H54 (cell line): Measurements from ENCODE around the gene NKD1.

ENCODE experiments used
- DNase-seq: peaks from one replicate; pipeline ENCODE4 v3.0.0; 2011; ENCODE audit warnings: low spot score, mixed read lengths; ENCODE audit not compliant: insufficient read length
- FAIRE-seq: peaks from 3 replicates; lab custom pipeline; 2011; peaks lifted over from hg19 to GRCh38; lab: Jason Lieb, UNC
- POLR2A ChIP-seq: IDR thresholded peaks from 2 replicates; pipeline ENCODE4 v1.6.1; 2011; ENCODE audit warnings: low read depth, mild to moderate bottlenecking, low read length

Gene NKD1

GRCh38 chr16:50507397-50507796, 40.8 kb upstream of the NKD1 start:
- no peak for TF ChIP-seq POLR2A
- no peak for FAIRE-seq
- DNase-seq: no peak

GRCh38 chr16:50509521-50510341, 38.5 kb upstream of the NKD1 start:
- FAIRE-seq (no peak), DNase-seq (no peak)
- no peak for TF ChIP-seq POLR2A

GRCh38 chr16:50515218-50515617, 33.0 kb upstream of the NKD1 start:
- no peak for FAIRE-seq

GRCh38 chr16:50516401-50516800, 31.8 kb upstream of the NKD1 start:
- FAIRE-seq: no peak
- no peak for DNase-seq
- no peak for TF ChIP-seq POLR2A

More at GRCh38 chr16:50515218-50515617, 33.0 kb upstream of the NKD1 start:
- DNase-seq: no peak
- no peak for TF ChIP-seq POLR2A

- DNase-seq (no peak), FAIRE-seq (no peak)
- no peak for TF ChIP-seq POLR2A
These were observed 31.3 kb upstream of the NKD1 start for GRCh38 chr16:50516890-50517289.

DNA sequence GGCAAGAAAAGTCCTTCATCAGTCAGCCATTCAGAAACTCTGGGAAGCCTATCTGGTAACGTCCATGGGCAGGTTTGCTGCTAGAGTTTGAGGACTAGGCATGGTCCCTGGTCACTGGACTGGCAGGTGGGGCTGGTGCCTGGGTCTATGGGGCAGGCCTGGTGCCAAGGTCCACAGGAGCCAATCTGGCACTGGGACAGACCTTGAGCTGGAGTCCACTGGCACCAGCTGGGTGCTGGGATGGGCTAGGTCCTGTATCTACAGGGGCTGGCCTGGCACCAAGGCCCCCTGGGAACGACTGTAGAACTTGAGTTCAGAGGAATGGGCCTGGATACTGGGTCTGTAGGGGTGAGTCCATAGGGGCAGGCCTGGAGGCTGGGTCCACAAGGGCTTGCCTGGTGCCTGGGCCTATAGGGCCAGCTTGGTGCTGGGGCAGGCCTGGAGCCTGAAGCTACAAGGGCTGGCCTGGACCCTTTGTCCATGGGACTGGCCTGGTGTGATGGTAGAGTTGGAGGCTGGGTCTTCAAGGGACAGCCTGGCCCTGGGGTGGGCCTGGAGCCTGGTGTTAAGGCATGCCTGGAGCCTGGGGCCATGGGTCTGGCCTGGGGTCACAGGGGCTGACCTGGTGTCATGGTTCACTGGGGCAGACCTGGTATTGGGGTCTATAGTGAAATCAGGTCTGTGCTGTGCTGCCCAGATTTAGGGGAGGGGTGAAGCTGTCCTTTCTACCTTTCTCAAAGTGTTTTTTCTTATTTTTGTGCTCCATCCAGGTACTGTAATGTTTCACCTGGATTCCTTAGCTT, 30.5 kb upstream of the NKD1 start:
- no peak for TF ChIP-seq POLR2A
- DNase-seq (no peak), FAIRE-seq (no peak)

- no peak for TF ChIP-seq POLR2A
- DNase-seq (no peak), FAIRE-seq (no peak)
These were observed 29.2 kb upstream of the NKD1 start for GRCh38 chr16:50519001-50519400.

- no peak for FAIRE-seq
- no peak for TF ChIP-seq POLR2A
- DNase-seq: no peak
These were observed 28.6 kb upstream of the NKD1 start for GRCh38 chr16:50519602-50520001.

DNA sequence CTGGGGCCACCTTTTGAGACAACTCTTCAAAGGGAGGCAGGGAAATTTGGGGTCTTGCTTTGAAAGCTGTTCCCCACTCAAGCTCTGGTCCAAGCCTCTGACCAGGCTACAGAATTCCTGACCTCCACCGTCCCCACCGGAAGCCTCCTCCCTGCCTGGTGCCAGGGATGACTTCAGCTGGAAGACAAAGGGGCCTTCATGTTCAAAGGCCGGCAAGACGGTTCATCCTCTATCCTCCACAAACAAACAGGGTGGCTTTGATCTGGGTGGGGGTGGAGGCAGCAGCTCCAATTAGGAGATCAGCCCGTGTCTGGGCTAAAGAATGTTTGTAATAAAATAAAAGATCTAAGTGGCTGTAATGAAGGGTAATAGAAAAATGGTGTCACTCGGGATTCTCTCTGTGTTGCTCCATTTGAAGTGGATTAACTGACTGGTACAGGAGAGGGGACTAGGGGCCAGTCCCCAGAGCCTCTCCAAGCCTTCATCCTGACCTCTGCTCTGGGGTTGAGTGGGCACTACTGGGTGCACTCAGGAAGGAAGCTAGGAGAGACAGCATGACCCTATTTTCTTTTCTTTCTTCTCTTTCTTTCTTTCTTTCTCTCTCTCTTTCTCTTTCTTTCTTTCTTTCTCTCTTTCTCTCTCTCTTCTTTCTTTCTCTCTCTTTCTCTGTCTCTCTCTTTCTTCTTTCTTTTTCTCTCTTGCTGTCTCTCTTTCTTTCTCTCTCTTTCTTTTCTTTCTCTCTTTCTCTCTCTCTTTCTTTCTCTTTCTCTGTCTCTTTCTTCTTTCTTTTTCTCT, 27.5 kb upstream of the NKD1 start:
- no peak for TF ChIP-seq POLR2A
- FAIRE-seq: no peak
- no peak for DNase-seq

- DNase-seq (no peak), FAIRE-seq (no peak)
- no peak for TF ChIP-seq POLR2A
These were observed 26.8 kb upstream of the NKD1 start for GRCh38 chr16:50521246-50521900.

DNA sequence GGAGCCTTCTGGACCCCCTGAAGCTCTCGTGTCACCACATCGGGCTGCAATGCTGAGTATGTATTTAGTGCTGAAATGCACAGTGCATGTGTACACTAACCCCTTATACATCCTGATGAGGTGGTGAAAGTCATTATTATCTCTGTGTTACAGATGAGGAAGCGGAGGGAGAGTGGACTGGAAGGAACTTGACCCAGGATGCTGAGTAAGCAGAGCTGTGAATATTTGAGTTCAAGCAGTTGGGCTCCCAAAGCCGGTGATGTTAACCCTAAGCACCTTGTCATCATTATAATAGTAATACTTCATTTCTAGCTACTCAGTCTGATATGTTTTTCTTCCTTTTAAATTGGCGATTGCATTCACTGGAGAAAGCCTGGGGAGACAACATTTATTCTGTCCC, 25.9 kb upstream of the NKD1 start:
- no peak for TF ChIP-seq POLR2A
- FAIRE-seq (no peak), DNase-seq (no peak)

DNA sequence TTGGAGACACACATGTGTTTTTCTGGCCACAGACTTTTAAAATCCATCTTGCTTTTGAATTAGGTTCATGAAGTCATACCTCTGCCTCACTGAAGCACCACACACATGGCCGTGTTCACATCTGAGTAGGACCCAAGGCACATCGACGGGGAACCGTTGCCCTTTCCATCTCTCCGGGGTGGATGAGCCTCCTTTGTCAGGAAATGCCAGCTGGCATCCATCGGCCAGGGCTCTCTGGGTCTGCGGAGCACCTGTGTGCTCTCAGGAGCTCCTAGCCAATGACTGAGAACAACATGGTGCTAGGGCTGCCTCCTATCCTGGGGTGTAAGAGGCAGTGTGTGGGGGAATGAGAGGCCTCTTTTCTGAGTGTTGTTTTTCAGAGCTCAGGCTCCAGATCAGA, 24.5 kb upstream of the NKD1 start:
- DNase-seq: no peak
- no peak for TF ChIP-seq POLR2A
- FAIRE-seq: no peak

DNA sequence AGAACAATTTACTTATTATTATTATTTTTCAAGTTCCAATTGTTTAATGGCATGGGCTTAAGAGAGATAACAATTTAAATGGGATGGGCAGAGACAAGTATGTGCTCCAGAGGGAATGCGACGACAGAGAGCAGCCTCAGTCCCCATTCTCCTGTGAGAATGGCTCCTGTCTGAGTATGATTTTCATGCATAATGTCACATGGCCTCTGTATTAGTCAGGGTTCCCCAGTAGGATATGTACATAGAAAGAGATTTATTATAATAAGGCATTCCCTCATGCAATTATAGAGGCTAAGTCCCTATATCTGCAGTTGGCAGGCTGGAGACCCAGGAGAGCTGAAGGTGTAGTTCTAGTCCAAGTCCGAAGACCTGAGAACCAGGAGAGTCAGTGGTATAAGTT, 22.9 kb upstream of the NKD1 start:
- no peak for DNase-seq
- TF ChIP-seq POLR2A: no peak
- no peak for FAIRE-seq

- TF ChIP-seq POLR2A: no peak
- DNase-seq: no peak
- no peak for FAIRE-seq
These were observed 22.5 kb upstream of the NKD1 start for GRCh38 chr16:50525716-50526115.
